ENCODE data around the gene PLXDC2. TPM values are rescaled to one million over a fixed set of nuclear protein-coding genes. Genes with fewer than 3 reads are reported as not detected.
"Not testable (repeated sequence)": the region's sequence is repeated elsewhere in the genome, so short reads cannot be mapped to it uniquely, and the experiment has no call there.

The PLXDC2 gene
- polyA plus RNA-seq, 1 donor from 2014 or later, result 0.18 TPM

DNA sequence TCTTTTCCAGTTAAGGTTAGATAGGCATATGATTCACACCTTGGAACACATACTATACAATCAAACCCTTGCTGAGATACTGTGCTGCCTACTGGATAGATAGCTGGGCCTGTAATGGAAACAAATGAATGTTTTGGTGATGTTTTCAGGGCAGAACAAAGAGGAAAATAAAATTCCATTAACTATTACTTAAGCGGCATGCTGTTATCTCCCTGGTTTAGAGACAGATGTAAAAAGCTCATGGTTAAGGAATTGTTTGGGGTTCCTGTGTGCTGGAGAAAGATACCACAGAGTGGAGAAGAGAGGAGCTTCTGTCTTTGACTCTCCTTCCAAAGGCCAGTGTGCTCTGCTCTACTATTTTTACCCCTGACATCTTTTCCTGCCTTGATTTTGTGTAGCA is 341.1 kb downstream of the PLXDC2 start:
- no peaks in the 10 kb centered on the region for H3K36me3 Mint-ChIP-seq
- H3K4me1 Mint-ChIP-seq, result no peaks in the 10 kb centered on the region
- H3K4me3 Mint-ChIP-seq, result no peak overlapping the region
- H3K27me3 Mint-ChIP-seq, result no peaks in the 10 kb centered on the region
- no peak overlapping the region for H3K27ac Mint-ChIP-seq
- H3K9me3 Mint-ChIP-seq, result peaks cover 2 to 11% (median 3%) of the 10 kb centered on the region in 3 donors

GRCh38 chr10:20158086-20158485 is 341.9 kb downstream of the PLXDC2 start:
- no peak overlapping the region for H3K4me3 Mint-ChIP-seq
- H3K36me3 Mint-ChIP-seq, result no peaks in the 10 kb centered on the region
- H3K4me1 Mint-ChIP-seq, result no peaks in the 10 kb centered on the region
- H3K9me3 Mint-ChIP-seq, result peaks cover 2 to 11% (median 3%) of the 10 kb centered on the region in 3 donors
- no peaks in the 10 kb centered on the region for H3K27me3 Mint-ChIP-seq
- H3K27ac Mint-ChIP-seq, result no peak overlapping the region

DNA sequence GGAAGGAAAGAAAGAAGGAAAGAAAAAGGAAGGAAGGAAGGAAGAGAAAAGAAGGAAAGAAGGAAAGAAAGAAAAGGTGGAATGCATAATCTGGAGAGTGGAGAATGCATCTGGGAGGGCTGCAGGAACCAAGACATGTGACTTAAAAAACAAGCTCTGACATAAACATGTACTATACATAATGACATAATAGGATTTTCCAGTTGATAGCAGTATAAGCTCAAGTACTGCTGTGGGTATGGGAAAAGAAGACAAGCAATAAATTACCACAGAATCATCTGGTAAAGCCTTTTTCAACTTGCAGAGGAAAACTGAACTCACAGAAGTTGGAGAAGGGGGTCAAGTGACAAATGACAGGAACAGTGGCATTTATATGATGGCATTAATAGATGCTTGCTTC is 345.9 kb downstream of the PLXDC2 start:
- Mint-ChIP-seq H3K27me3 (no peaks in the 10 kb centered on the region), H3K36me3 (no peaks in the 10 kb centered on the region), H3K9me3 (peaks cover 0 to 11% (median 0%) of the 10 kb centered on the region in 3 donors), H3K4me1 (no peaks in the 10 kb centered on the region), H3K4me3 (no peak overlapping the region), H3K27ac (peak overlapping the region in 1 of 3 donors; percentile 74)

DNA sequence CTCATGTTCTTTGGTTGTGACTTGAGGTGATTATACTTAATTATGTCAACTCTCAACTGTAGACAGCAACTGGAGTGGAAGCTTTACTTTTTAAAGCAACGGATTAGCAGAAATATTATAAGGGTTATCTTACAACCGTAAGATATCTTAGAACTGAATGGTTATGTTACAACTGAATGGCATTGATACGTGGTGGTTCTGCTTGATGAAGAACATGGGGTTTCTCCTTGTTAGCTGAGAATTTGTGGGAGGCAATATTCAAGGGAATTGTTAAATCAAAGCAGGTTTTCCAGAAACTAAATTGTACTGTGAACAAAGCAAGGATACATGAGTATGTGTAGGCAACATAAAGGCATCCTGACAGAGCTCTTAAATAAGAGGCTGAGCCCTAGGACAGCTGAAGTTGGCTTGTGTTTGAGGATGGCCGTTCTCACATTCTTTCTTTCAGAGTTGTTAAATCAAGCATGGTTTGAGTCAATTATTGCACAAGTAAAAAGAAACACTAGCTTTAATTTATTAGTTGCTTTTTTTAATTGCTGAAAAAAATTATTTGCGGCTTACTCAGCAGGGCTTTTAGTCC is 350.0 kb downstream of the PLXDC2 start:
- Mint-ChIP-seq H3K9me3 (peaks cover 0 to 7% (median 0%) of the 10 kb centered on the region in 3 donors), H3K27me3 (no peaks in the 10 kb centered on the region), H3K36me3 (no peaks in the 10 kb centered on the region), H3K4me1 (no peaks in the 10 kb centered on the region), H3K27ac (no peak overlapping the region), H3K4me3 (no peak overlapping the region)

DNA sequence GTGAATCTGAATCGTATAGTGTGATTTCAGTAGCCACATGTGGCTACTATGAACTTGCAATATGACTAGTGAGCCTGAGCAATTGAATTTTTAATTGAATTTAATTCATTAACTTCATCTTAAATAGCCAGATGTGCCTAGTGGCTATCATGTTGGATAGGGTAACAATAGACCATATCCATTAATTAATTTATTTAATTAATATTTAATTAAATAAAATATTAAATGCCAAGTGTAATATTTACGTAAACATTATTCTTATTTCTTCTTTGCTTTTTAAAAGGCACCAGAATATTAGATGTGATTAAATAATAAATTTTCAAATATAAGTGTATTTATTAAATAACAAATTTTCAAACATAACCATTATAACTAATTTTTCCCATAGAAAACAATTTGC is 354.4 kb downstream of the PLXDC2 start:
- Mint-ChIP-seq H3K4me1 (no peaks in the 10 kb centered on the region), H3K9me3 (no peaks in the 10 kb centered on the region), H3K4me3 (no peak overlapping the region), H3K27ac (no peak overlapping the region), H3K27me3 (no peaks in the 10 kb centered on the region), H3K36me3 (no peaks in the 10 kb centered on the region)

DNA sequence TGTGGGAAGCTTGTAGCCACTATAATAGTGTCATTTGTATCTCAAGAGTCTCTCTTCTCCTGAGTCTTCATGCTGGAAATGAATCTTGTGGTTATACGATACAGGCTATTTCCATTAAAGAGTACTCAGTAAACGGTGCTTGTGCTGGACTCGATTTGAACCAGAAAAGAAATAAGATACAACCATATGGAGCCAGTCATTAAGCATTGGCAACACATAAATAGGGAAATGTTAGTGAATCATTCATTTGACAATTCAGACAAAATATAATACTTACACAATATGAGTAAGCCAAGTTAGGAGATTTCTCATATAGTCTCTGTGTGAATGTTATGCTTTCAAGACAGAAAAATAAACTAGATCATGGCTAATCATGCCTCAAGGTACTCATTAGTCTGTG is 356.8 kb downstream of the PLXDC2 start:
- Mint-ChIP-seq H3K4me1 (no peaks in the 10 kb centered on the region), H3K4me3 (no peak overlapping the region), H3K27ac (no peak overlapping the region), H3K36me3 (no peaks in the 10 kb centered on the region), H3K27me3 (no peaks in the 10 kb centered on the region), H3K9me3 (no peaks in the 10 kb centered on the region)

- H3K4me3 Mint-ChIP-seq, result no peak overlapping the region
- no peaks in the 10 kb centered on the region for H3K27me3 Mint-ChIP-seq
- no peaks in the 10 kb centered on the region for H3K4me1 Mint-ChIP-seq
- no peaks in the 10 kb centered on the region for H3K36me3 Mint-ChIP-seq
- H3K9me3 Mint-ChIP-seq, result no peaks in the 10 kb centered on the region
- H3K27ac Mint-ChIP-seq, result no peak overlapping the region
Observed at GRCh38 chr10:20175719-20176118, 359.5 kb downstream of the PLXDC2 start.

DNA sequence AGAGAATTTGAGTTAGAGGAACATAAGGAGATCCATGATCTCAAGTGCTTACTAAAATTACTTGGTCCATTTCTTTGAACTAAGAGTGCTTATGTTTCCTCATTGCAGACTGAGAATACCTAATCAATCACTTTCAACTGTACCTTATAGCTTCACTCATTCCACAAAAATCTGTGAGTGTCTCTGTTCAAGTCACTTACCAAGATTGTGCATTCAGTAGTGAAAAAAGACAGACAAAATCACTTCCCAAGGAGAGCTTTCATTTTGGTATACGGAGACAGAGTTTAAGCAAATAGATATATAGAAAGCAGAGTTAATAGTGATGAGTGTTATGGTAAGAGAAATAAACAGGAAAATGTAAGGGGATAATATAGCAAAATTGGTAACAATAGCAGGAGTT is 364.5 kb downstream of the PLXDC2 start:
- Mint-ChIP-seq H3K36me3 (no peaks in the 10 kb centered on the region), H3K4me1 (no peaks in the 10 kb centered on the region), H3K27ac (no peak overlapping the region), H3K9me3 (no peaks in the 10 kb centered on the region), H3K4me3 (no peak overlapping the region), H3K27me3 (no peaks in the 10 kb centered on the region)

DNA sequence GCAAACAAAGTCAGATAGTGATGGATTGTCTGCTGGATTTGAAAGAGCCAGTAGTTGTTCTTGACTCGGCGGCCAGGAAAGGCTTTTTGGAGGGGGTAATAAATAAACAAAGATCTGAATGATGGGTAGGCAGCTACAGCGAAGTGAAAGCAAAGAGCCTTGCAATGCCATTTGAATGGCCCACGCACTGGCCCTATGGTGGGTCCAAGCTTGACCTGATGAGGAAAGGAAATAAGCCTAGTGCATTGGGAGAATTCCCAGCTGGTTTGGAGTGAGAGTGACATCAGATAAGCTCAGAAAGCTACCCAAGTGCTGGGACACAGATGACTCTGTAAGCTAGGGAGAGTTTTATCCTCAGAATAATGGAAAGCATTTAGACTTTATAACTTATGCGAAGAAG is 365.2 kb downstream of the PLXDC2 start:
- Mint-ChIP-seq H3K4me1 (no peaks in the 10 kb centered on the region), H3K27me3 (no peaks in the 10 kb centered on the region), H3K36me3 (no peaks in the 10 kb centered on the region), H3K4me3 (no peak overlapping the region), H3K27ac (no peak overlapping the region), H3K9me3 (peaks cover 0 to under 1% (median 0%) of the 10 kb centered on the region in 3 donors)

- Mint-ChIP-seq H3K27ac (no peak overlapping the region), H3K27me3 (no peaks in the 10 kb centered on the region), H3K36me3 (no peaks in the 10 kb centered on the region), H3K9me3 (peaks cover 0 to 5% (median 2%) of the 10 kb centered on the region in 3 donors), H3K4me3 (no peak overlapping the region), H3K4me1 (no peaks in the 10 kb centered on the region)
Observed at GRCh38 chr10:20185116-20185515, 368.9 kb downstream of the PLXDC2 start.

GRCh38 chr10:20191392-20191791 is 375.2 kb downstream of the PLXDC2 start:
- not testable (repeated sequence) for H3K4me3 Mint-ChIP-seq, H3K27ac Mint-ChIP-seq, H3K4me1 Mint-ChIP-seq, H3K36me3 Mint-ChIP-seq, H3K27me3 Mint-ChIP-seq, H3K9me3 Mint-ChIP-seq

DNA sequence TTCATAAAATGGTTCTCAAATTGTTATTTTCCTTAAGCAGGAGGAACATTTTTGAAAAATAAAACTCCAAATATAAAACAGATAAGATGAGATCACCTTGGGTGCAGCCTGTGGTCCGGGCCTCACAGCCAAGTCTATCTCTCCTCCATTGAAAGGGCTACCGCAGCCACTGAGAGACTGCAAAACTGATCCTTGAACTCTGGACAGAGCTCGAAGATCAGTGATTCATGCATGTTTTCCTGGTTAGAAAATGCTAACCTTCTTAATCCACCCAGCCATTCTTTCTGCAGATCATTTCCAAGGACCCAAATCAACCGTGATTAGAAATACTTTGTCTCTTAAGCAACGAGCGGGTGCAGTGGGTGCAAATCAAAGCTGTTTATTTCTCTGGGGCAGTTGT is 378.8 kb downstream of the PLXDC2 start:
- Mint-ChIP-seq H3K4me1 (no peaks in the 10 kb centered on the region), H3K27ac (no peak overlapping the region)

DNA sequence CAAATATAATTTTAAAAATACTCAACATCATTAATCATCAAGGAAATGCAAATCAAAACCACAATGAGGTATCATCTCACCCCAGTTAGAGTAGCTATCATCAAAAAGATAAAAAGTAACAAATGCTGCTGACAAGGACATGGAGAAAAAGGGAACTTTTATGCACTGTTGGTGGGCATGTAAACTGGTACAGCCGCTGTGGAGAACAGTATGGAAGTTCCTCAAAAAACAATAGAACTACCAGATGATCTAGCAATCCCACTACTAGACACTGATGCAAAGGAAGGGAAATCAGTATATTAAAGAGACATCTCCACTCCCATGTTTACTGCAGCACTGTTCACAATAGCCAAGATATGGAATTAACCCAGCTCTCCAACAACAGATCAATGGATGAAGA is 384.5 kb downstream of the PLXDC2 start:
- Mint-ChIP-seq H3K36me3 (no peaks in the 10 kb centered on the region), H3K27ac (no peak overlapping the region), H3K27me3 (no peaks in the 10 kb centered on the region), H3K9me3 (no peaks in the 10 kb centered on the region), H3K4me1 (no peaks in the 10 kb centered on the region), H3K4me3 (no peak overlapping the region)

More for the DNA sequence above, 378.8 kb downstream of the PLXDC2 start:
- H3K9me3 Mint-ChIP-seq, result no peaks in the 10 kb centered on the region
- no peaks in the 10 kb centered on the region for H3K36me3 Mint-ChIP-seq
- H3K4me3 Mint-ChIP-seq, result no peak overlapping the region
- no peaks in the 10 kb centered on the region for H3K27me3 Mint-ChIP-seq

GRCh38 chr10:20202337-20202736 is 386.1 kb downstream of the PLXDC2 start:
- Mint-ChIP-seq H3K27ac (no peak overlapping the region), H3K36me3 (no peaks in the 10 kb centered on the region), H3K9me3 (peaks cover 0 to 2% (median 0%) of the 10 kb centered on the region in 3 donors), H3K27me3 (no peaks in the 10 kb centered on the region), H3K4me1 (no peaks in the 10 kb centered on the region), H3K4me3 (no peak overlapping the region)

- Mint-ChIP-seq H3K27me3 (no peaks in the 10 kb centered on the region), H3K36me3 (no peaks in the 10 kb centered on the region), H3K4me1 (no peaks in the 10 kb centered on the region), H3K27ac (no peak overlapping the region), H3K4me3 (no peak overlapping the region), H3K9me3 (peaks cover 0 to 7% (median 2%) of the 10 kb centered on the region in 3 donors)
Observed at GRCh38 chr10:20207653-20208052, 391.4 kb downstream of the PLXDC2 start.

- not testable (repeated sequence) for H3K27ac Mint-ChIP-seq, H3K4me1 Mint-ChIP-seq, H3K9me3 Mint-ChIP-seq, H3K4me3 Mint-ChIP-seq, H3K27me3 Mint-ChIP-seq, H3K36me3 Mint-ChIP-seq
Observed at GRCh38 chr10:20209098-20209497, 392.9 kb downstream of the PLXDC2 start.

Measured in IgD-negative memory B cell (primary cell).